ENCODE data around the gene KAT8.
A peak's percentile ranks its signal among the peaks of the same experiment; 100 is the strongest.

Gene KAT8

DNA sequence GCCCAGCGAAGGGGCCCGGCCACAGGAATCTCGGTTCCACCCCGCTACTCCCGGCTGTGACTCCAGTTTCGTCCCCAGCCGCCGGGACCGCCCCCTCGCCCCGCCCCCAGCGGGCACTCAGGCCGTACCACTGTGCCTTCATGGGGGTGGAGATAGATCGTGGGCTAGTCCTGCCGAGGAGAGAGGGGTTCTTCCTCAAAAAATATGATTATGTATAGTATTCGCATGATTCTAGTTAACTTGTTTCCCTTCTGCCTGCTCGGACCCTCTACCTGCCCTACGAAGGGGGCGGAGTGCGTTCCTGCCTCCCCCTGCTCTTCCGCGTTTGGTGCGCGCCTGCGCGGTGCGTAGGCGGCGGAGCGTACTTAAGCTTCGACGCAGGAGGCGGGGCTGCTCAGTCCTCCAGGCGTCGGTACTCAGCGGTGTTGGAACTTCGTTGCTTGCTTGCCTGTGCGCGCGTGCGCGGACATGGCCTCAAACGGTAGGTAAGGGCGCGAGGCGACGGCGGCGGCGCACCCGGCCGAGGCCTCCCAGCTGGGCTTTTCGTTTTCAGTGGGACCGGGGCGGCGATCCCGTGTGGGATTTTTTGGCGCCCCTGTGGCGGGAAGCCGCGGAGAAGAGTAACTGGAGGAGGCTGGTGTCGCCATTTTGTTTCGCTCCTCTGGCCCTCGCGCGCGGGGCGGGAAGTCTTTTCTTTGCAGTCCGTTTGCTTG is 62.4 kb downstream of the KAT8 start, which contains the start of gene FUS (continued):
- TF ChIP-seq ZBTB49 (tag by site-specific recombination; IDR thresholded peaks at IDR 0.05; ENCODE audit: low read depth) = no peak
- TF ChIP-seq ZNF37A (tag by site-specific recombination; IDR thresholded peaks at IDR 0.05) = no peak
- TF ChIP-seq ZNF132 (tag by site-specific recombination; IDR thresholded peaks at IDR 0.05; ENCODE audit: borderline replicate concordance) = no peak
- no peak for TF ChIP-seq ZNF473 (tag by site-specific recombination; IDR thresholded peaks at IDR 0.05)
- TF ChIP-seq ZNF311 (tag by site-specific recombination; IDR thresholded peaks at IDR 0.05; ENCODE audit: borderline replicate concordance) = no peak
- TF ChIP-seq ZNF621 (tag by site-specific recombination; IDR thresholded peaks at IDR 0.05) = no peak
- peak; percentile 92 for TF ChIP-seq ZNF501 (tag by site-specific recombination; IDR thresholded peaks at IDR 0.05)
- peak; percentile 45; the same call in 1 of the 2 replicates for TF ChIP-seq ZNF341 (tag by site-specific recombination; IDR thresholded peaks at IDR 0.05; ENCODE audit: low read depth)
- TF ChIP-seq ZNF654 (tag by site-specific recombination; IDR thresholded peaks at IDR 0.05; ENCODE audit: low read depth) = no peak
- no peak for TF ChIP-seq ZNF510 (tag by site-specific recombination; IDR thresholded peaks at IDR 0.05; ENCODE audit: insufficient replicate concordance)
- TF ChIP-seq PRDM1 (tag by site-specific recombination; IDR thresholded peaks at IDR 0.05) = no peak; the same call in 1 of the 2 replicates
- no peak for TF ChIP-seq ZNF350 (tag by site-specific recombination; IDR thresholded peaks at IDR 0.05)
- TF ChIP-seq, protein P1, sequence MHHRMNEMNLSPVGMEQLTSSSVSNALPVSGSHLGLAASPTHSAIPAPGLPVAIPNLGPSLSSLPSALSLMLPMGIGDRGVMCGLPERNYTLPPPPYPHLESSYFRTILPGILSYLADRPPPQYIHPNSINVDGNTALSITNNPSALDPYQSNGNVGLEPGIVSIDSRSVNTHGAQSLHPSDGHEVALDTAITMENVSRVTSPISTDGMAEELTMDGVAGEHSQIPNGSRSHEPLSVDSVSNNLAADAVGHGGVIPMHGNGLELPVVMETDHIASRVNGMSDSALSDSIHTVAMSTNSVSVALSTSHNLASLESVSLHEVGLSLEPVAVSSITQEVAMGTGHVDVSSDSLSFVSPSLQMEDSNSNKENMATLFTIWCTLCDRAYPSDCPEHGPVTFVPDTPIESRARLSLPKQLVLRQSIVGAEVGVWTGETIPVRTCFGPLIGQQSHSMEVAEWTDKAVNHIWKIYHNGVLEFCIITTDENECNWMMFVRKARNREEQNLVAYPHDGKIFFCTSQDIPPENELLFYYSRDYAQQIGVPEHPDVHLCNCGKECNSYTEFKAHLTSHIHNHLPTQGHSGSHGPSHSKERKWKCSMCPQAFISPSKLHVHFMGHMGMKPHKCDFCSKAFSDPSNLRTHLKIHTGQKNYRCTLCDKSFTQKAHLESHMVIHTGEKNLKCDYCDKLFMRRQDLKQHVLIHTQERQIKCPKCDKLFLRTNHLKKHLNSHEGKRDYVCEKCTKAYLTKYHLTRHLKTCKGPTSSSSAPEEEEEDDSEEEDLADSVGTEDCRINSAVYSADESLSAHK (tag by site-specific recombination; IDR thresholded peaks at IDR 0.05) = peak; percentile 31; the same call in 1 of the 2 replicates
- 0 out of 2 replicates have a peak, but pooled peaks have one; percentile 39 for TF ChIP-seq ZNF157 (tag by site-specific recombination; IDR thresholded peaks at IDR 0.05)
- no peak for TF ChIP-seq BCL11B (tag by site-specific recombination; IDR thresholded peaks at IDR 0.05; ENCODE audit: low read depth)
- no peak for TF ChIP-seq ZNF610 (tag by site-specific recombination; IDR thresholded peaks at IDR 0.05; ENCODE audit: borderline replicate concordance)
- TF ChIP-seq ZNF211 (tag by site-specific recombination; IDR thresholded peaks at IDR 0.05; ENCODE audit: low read depth) = no peak
- peak; percentile 3; the same call in 1 of the 2 replicates for TF ChIP-seq ZNF600 (tag by site-specific recombination; IDR thresholded peaks at IDR 0.05)
- TF ChIP-seq ZNF155 (tag by site-specific recombination; IDR thresholded peaks at IDR 0.05) = no peak
- TF ChIP-seq SCRT1 (tag by site-specific recombination; IDR thresholded peaks at IDR 0.05; ENCODE audit: borderline replicate concordance) = no peak
- no peak for TF ChIP-seq ELK4 (IDR thresholded peaks at IDR 0.05; ENCODE audit: borderline replicate concordance, low read depth, low read length)
- no peak for TF ChIP-seq BCL11A (tag by site-specific recombination; IDR thresholded peaks at IDR 0.05; ENCODE audit: low read depth)
- TF ChIP-seq ZNF114 (tag by site-specific recombination; IDR thresholded peaks at IDR 0.05) = no peak
- TF ChIP-seq ZNF112 (tag by site-specific recombination; IDR thresholded peaks at IDR 0.05) = no peak
- TF ChIP-seq PRDM10 (tag by site-specific recombination; IDR thresholded peaks at IDR 0.05) = peak; percentile 100
- TF ChIP-seq, protein P2, sequence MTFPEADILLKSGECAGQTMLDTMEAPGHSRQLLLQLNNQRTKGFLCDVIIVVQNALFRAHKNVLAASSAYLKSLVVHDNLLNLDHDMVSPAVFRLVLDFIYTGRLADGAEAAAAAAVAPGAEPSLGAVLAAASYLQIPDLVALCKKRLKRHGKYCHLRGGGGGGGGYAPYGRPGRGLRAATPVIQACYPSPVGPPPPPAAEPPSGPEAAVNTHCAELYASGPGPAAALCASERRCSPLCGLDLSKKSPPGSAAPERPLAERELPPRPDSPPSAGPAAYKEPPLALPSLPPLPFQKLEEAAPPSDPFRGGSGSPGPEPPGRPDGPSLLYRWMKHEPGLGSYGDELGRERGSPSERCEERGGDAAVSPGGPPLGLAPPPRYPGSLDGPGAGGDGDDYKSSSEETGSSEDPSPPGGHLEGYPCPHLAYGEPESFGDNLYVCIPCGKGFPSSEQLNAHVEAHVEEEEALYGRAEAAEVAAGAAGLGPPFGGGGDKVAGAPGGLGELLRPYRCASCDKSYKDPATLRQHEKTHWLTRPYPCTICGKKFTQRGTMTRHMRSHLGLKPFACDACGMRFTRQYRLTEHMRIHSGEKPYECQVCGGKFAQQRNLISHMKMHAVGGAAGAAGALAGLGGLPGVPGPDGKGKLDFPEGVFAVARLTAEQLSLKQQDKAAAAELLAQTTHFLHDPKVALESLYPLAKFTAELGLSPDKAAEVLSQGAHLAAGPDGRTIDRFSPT (tag by site-specific recombination; IDR thresholded peaks at IDR 0.05) = no peak
- no peak for TF ChIP-seq ZNF624 (tag by site-specific recombination; IDR thresholded peaks at IDR 0.05)

Data from HEK293 (cell line).